Esophagus squamous epithelium (tissue), 5 donors: ENCODE results near the gene CXXC5. TPM values are rescaled to one million over a fixed set of nuclear protein-coding genes. Genes with fewer than 3 reads are reported as not detected.
A peak's percentile ranks its signal among the peaks of the same experiment; 100 is the strongest.

Experiments
- DNase-seq: peaks from one replicate; lab custom pipeline; 2025; lab: John Stamatoyannopoulos, UW
- H3K27ac ChIP-seq, 4 donors: fragments of 200-600 bp; sonication (generic); one replicate each; pipeline ENCODE4 v1.5.1; 2016 to 2019; ENCODE audit warnings: mild to moderate bottlenecking in 1 of 4
- H3K27me3 ChIP-seq, 4 donors: fragments of 200-600 bp; sonication (generic); 1 replicate in 3 of 4; 2 replicates in 1 of 4; pipeline versions ENCODE4 v1.5.1 to v1.6.0; 2017 to 2021; ENCODE audit warnings: antibody characterized with exemption in 1 of 4
- H3K36me3 ChIP-seq, 3 donors: fragments of 200-600 bp; sonication (generic); one replicate each; pipeline ENCODE4 v1.5.1; 2016 to 2019
- H3K4me1 ChIP-seq, 3 donors: fragments of 200-600 bp; sonication (generic); one replicate each; pipeline ENCODE4 v1.5.1; 2017 to 2019
- H3K4me3 ChIP-seq, 4 donors: fragments of 200-600 bp; sonication (generic); 1 replicate in 3 of 4; 2 replicates in 1 of 4; pipeline ENCODE4 v1.5.1; 2016 to 2019; ENCODE audit warnings: mild to moderate bottlenecking in 2 of 4, moderate library complexity in 1 of 4
- H3K9me3 ChIP-seq, 3 donors: fragments of 200-600 bp; sonication (generic); one replicate each; pipeline ENCODE4 v1.5.1; 2016 to 2019
- POLR2A ChIP-seq, 4 donors: fragments of 450-650 bp; IDR thresholded peaks; one replicate each; pipeline ENCODE4 v1.6.1; 2017; ENCODE audit warnings: antibody characterized with exemption in 4 of 4, mild to moderate bottlenecking in 4 of 4, moderate library complexity in 3 of 4
- WGBS, 2 donors: methylation state at CpG; one replicate each; pipeline ENCODE4 v1.1.5; 2018; 5-methylcytosine and 5-hydroxymethylcytosine counted together
- intact Hi-C: fragments of 100-400 bp; cut with DNase I; formaldehyde crosslinking; loops from one replicate; pipeline ENCODE4 v1.15.0; 2022
- total RNA-seq, 4 donors: library from RNA; depleted of rRNA; stranded (reverse); fragments of >200 nt; gene quantifications; one replicate each; pipeline ENCODE4 v1.1.0, GENCODE V29; 2016
- TF ChIP-seq, protein P1 (sequence below), 6 experiments: fragments of 450-650 bp in 4 of 6; fragments of 200-600 bp in 2 of 6; sonication (generic) in 2 of 6; IDR thresholded peaks; one replicate each; pipeline ENCODE4 v1.5.1; 2016 to 2019; ENCODE audit warnings: antibody characterized with exemption in 6 of 6, mild to moderate bottlenecking in 4 of 6, moderate library complexity in 4 of 6
- donor health status: DM: yes; HTN: yes; CAD: no.

CXXC5 gene
- total RNA-seq, 4 donors from 2014 or later = 13.9 to 40.4 (median 22.9) TPM

DNA sequence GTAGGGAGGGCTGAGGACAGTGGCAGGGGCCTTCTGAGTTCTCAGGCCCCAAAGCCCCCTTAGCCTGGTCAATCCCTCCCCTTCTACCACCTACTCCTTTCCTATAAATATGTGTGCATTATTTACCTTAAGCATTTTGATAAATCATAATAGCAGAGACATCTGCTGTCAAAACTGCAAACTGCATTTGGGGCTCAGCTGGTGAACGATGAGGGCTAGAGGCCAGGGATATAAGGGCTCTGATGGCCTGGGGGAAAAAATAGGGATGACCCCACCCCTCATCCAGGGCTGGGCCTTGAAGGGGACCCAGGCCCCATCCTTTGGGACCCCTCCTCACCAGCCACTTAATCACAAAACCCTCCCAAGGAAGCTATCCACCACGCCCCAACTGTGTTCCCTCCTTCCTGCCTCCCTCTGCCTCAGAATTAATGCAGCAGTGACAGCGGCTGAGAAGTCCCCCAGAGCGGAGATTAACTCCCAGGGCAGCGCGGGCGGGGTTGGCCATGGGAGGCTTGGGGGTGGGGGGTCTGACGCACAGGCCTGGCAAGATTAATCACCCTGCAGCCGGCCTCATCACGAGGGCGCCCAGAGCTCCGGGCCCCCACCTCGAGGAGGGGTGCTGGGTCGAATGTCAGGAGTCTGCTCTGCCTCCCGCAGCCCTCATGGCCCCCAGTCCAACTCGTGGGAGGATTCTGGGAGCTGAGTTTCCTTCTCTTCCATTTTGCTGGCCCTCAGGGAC, 42.1 kb downstream of the CXXC5 start:
- intact Hi-C loops = no loop called here
- no peak for DNase-seq

DNA sequence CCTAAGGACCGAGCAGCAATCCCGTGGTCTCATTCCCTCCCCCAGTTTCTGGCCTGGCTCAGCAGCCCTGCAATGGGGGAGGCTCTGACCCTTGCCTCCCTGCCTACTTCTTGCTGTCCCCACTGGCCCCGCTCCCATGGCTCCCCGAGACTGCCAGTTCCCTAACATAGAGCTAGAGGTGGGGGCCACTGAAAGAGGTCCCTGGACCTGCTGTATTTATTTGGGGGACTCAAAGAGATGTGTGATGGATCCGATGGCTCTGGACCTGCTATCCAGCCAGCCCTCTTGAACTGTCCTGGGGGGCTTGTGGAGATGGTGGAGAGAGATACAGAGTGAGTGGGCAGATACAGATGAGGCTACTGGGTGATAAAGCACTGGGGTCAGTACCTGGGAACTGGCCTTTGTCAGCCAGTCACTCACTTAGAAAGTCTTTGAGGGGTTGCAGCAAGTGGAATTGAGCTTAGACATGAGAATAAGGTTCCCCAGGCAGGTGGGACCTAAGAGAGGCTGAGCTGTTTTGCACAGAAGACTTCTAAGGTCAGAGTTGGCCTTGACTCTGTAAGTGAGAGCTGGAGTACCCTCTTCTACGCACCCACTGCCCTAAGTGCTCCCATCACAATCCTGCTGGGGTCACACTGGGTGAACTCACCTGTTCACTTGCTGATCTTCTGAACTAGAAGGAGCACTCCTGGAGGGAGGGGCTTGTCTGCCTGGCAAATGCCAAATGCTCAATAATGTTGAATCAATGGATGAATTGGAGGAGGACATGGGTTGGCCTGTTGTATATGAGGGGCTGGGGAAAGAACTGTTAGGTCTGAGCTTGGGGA, 42.9 kb downstream of the CXXC5 start:
- TF ChIP-seq POLR2A (IDR thresholded peaks at IDR 0.05) = no peak
- TF ChIP-seq, protein P1, sequence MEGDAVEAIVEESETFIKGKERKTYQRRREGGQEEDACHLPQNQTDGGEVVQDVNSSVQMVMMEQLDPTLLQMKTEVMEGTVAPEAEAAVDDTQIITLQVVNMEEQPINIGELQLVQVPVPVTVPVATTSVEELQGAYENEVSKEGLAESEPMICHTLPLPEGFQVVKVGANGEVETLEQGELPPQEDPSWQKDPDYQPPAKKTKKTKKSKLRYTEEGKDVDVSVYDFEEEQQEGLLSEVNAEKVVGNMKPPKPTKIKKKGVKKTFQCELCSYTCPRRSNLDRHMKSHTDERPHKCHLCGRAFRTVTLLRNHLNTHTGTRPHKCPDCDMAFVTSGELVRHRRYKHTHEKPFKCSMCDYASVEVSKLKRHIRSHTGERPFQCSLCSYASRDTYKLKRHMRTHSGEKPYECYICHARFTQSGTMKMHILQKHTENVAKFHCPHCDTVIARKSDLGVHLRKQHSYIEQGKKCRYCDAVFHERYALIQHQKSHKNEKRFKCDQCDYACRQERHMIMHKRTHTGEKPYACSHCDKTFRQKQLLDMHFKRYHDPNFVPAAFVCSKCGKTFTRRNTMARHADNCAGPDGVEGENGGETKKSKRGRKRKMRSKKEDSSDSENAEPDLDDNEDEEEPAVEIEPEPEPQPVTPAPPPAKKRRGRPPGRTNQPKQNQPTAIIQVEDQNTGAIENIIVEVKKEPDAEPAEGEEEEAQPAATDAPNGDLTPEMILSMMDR (IDR thresholded peaks at IDR 0.05) = no peak
- no peak overlapping the region for H3K27ac ChIP-seq
- DNase-seq = no peak
- intact Hi-C loops = no loop called here
- no peaks in the 10 kb centered on the region for H3K9me3 ChIP-seq
- H3K27me3 ChIP-seq = no peaks in the 10 kb centered on the region
- no peak overlapping the region for H3K4me3 ChIP-seq
- no peaks in the 10 kb centered on the region for H3K36me3 ChIP-seq
- WGBS, 2 donors = 67% methylated on average over 6 of the region's 6 CpGs; no CpG with 5 or more reads in 1 of the 2 donors
- H3K4me1 ChIP-seq = peaks cover 12 to 48% (median 16%) of the 10 kb centered on the region in 3 donors

More for the DNA sequence above, 42.1 kb downstream of the CXXC5 start:
- Histone ChIP-seq H3K27ac (peak overlapping the region in 1 of 4 donors; percentile 4), H3K9me3 (no peaks in the 10 kb centered on the region), H3K36me3 (peaks cover 0 to under 1% (median 0%) of the 10 kb centered on the region in 3 donors), H3K4me1 (peaks cover 12 to 47% (median 16%) of the 10 kb centered on the region in 3 donors), H3K4me3 (no peak overlapping the region), H3K27me3 (no peaks in the 10 kb centered on the region)
- 30 to 36% methylated on average over 2 to 13 of the region's 16 CpGs for WGBS, 2 donors
- no peak for TF ChIP-seq POLR2A (IDR thresholded peaks at IDR 0.05)
- TF ChIP-seq, protein P1 (IDR thresholded peaks at IDR 0.05) = peak; percentile 47 to 70 (median 55)

DNA sequence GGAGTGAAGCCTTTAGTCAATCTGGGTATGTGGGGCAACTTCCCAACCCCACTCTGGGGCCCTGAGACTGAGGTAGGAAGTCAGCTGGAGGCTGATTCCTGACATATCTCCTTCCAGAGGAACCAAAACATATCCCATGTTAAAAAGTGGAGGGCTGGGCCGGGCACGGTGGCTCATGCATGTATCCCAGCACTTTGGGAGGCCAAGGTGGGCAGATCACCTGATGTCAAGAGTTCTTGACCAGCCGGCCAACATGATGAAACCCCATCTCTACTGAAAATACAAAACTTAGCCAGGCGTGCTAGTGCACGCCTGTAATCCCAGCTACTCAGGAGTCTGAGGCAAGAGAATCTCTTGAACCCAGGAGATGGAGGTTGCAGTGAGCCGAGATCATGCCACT, 44.0 kb downstream of the CXXC5 start:
- intact Hi-C loops = no loop called here
- TF ChIP-seq, protein P1 (IDR thresholded peaks at IDR 0.05) = no peak
- no peak for TF ChIP-seq POLR2A (IDR thresholded peaks at IDR 0.05)
- H3K27me3 ChIP-seq = peaks cover 0 to 6% (median 0%) of the 10 kb centered on the region in 4 donors
- H3K4me3 ChIP-seq = no peak overlapping the region
- WGBS, 2 donors = 75 to 83% methylated on average over 4 to 6 of the region's 6 CpGs
- DNase-seq = no peak
- H3K9me3 ChIP-seq = no peaks in the 10 kb centered on the region
- peaks cover 21 to 56% (median 23%) of the 10 kb centered on the region in 3 donors for H3K4me1 ChIP-seq
- no peak overlapping the region for H3K27ac ChIP-seq
- H3K36me3 ChIP-seq = no peaks in the 10 kb centered on the region

DNA sequence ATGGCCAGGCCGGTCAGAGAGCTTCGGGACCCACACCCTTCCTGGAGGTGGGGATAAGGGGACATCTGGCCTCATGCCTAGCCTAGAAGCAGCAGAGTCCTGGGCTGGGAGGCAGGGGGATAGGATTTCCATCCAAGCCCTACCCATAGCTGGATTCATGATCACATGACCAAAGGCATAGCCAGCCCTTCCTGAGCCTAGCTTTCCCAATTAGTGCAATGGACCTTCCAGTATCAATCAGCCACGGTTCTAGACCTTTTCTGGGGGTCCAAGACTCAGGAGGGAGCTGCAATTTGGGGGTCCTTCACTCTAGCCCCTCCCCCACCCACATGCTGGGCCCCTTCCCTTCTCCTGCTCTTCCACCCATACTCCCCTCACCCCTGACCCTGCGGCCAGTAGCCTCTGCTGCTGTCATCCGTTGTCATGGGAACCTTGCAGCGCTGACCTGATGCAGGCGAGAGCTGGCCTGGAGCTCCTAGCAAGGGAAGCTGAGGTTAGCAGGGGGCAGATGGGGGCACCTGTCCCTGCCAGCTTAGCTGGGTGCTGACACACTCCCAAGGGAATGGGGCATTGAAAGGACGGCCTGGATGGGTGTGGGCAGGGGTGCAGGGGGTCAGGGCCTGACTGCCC, 44.6 kb downstream of the CXXC5 start:
- no peak overlapping the region for H3K27ac ChIP-seq
- H3K36me3 ChIP-seq = no peaks in the 10 kb centered on the region
- no peak for TF ChIP-seq POLR2A (IDR thresholded peaks at IDR 0.05)
- TF ChIP-seq, protein P1 (IDR thresholded peaks at IDR 0.05) = no peak
- intact Hi-C loops = no loop called here
- WGBS, 2 donors = 62 to 69% methylated on average over 4 of the region's 8 CpGs
- DNase-seq = no peak
- H3K27me3 ChIP-seq = peaks cover 0 to 11% (median 0%) of the 10 kb centered on the region in 4 donors
- peaks cover 28 to 56% (median 30%) of the 10 kb centered on the region in 3 donors for H3K4me1 ChIP-seq
- H3K9me3 ChIP-seq = no peaks in the 10 kb centered on the region
- H3K4me3 ChIP-seq = no peak overlapping the region
